Stimulated activated naive CD4-positive, alpha-beta T cell (primary cell): ENCODE measurements around the gene MYO16.

ENCODE experiments used
- DNase-seq, 6 experiments: peaks; one replicate each; lab custom pipeline; 2025; lab: John Stamatoyannopoulos, UW

Gene MYO16

GRCh38 chr13:108663710-108664109, 34.3 kb downstream of the MYO16 start:
- DNase-seq = no peak

- no peak for DNase-seq
Measured at GRCh38 chr13:108667205-108667604, 37.8 kb downstream of the MYO16 start.

GRCh38 chr13:108669381-108669780, 40.0 kb downstream of the MYO16 start:
- no peak for DNase-seq

DNA sequence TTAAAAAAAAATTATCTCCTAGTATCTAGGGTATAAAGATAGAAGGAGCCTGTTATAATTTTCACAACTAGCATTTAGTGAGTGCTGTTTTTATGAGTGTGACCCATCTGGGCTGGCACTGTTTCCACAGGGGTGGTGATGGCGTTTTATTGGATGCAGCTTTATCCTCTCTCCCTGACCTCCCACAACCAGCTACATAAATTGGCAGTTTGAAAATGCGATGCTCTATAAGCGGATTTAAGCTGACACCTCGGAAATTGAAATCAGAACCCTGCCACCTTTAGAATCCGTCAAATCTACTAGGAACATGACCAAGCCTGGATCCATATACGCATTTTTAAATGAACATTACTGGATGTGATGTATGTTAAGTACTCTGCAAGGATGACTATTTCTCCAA, 44.9 kb downstream of the MYO16 start:
- no peak for DNase-seq

DNA sequence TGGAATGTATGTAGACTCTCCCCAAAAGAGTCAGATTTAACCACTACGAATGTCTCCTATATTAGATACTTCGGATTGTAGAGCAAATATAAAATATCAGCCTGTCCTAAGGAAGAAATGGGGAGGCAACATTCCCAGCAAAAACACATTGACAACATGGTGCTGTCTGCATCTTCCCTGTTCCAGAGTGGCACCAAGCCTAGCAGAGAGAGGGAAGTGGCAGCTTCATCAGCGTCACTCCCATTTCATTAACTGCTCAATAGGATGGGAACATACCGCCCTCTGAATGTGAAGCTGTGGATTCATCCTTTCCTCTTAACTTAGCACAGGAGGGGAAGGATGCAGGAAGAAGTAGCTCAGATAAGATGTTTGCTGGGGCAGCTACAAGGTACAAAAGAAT, 45.4 kb downstream of the MYO16 start:
- DNase-seq = no peak

GRCh38 chr13:108676620-108677019, 47.2 kb downstream of the MYO16 start:
- DNase-seq = no peak

DNA sequence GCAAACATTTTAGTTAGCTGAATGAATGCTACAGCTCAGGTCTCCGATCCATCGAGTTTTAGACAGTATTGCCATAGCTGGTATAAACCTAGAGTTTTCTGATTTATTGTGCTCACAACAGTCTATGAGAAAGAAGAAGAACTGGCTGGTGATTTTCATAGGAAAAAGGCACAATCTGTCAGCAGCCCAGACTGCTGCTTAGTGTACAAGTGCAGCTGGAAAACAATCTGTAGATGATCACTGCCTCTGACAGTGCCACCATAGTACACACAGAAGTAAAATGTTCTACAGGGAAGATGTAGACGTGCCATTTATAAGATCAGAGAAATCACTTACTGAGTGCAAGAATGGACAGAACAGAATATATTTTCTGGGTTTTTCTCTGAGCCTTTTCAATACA, 48.4 kb downstream of the MYO16 start:
- no peak for DNase-seq

GRCh38 chr13:108680011-108680410, 50.6 kb downstream of the MYO16 start:
- no peak for DNase-seq

- DNase-seq = no peak
Measured at GRCh38 chr13:108681986-108682575, 52.7 kb downstream of the MYO16 start.

- no peak for DNase-seq
Measured at GRCh38 chr13:108682714-108683113, 53.3 kb downstream of the MYO16 start.

- DNase-seq = no peak
Measured at GRCh38 chr13:108686027-108686426, 56.6 kb downstream of the MYO16 start.

DNA sequence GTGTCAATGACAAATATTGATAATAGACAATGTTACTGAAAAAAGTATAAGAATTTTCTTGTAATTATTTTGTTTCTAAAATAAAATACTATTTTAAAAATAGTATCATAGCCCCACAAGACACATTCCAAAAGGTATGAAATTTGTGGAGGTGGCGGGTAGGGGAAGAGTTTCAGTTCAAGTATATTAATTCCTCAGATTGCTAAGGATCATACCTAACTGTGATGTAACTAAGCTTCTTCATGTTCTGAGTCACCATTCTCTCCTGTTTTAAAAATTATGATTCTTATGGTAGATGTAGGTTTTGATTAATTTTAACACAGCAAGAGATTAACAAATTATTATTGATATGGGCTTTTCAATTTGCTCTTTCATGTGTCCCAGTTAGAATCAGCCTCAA, 61.3 kb downstream of the MYO16 start:
- no peak for DNase-seq

DNA sequence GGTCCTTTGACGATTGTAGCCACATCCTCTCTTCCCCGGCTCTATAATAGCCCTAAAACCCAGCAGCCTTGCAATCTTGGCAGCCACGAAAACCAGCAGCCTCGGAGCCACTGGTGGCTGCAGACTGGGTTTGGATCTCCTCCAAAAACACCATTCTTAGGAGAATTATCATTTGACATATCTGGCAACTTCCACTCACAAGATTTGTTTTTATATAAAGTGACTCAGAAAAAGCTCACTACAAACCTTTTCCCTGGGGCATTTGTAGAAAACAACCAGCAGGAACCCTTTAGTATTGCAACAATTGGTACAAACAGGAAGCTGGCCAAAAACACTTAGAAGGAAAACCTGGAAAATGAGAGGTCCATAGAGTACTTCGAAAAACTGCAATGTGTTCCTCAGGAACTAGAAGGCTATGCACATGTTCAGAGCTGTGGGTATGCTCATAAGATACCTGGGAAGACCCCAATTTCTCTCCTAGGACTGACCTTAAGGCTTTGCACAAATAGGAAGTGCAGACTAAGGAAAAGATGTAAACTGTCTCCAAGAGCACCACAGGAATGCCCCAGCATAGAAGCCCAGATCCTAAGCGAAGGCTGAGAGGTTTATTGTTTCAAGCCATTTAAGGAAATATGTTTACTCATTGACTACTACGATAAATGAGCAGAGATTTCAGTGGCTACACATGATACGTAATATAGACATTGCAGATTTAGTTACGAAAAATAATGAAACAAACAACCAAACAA, 71.2 kb downstream of the MYO16 start:
- DNase-seq = no peak

- DNase-seq = no peak
Measured at GRCh38 chr13:108702171-108702570, 72.8 kb downstream of the MYO16 start.

GRCh38 chr13:108705031-108705430, 75.6 kb downstream of the MYO16 start:
- no peak for DNase-seq

- no peak for DNase-seq
Measured at GRCh38 chr13:108707584-108707983, 78.2 kb downstream of the MYO16 start.

GRCh38 chr13:108708921-108709320, 79.5 kb downstream of the MYO16 start:
- no peak for DNase-seq

DNA sequence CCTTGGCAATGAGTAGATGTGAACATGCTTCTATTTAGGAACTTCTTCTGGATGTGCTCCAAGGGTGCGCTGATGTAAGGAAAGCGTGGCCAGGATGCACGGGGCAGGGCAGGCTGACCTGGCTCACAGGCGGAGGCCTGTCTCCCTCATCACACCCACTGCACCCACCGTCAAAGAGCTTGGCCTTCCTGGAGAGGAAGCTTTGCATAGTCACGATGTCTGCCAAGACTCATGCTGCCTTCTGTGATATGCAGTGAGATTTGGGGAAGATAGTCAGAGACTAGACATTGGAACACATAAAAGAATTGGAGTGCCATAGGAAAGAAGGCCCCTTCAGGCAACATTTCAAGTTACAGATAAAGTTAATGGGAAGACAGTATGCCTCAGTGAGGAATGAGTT, 82.0 kb downstream of the MYO16 start:
- no peak for DNase-seq

GRCh38 chr13:108725471-108725870, 96.1 kb downstream of the MYO16 start:
- no peak for DNase-seq

DNA sequence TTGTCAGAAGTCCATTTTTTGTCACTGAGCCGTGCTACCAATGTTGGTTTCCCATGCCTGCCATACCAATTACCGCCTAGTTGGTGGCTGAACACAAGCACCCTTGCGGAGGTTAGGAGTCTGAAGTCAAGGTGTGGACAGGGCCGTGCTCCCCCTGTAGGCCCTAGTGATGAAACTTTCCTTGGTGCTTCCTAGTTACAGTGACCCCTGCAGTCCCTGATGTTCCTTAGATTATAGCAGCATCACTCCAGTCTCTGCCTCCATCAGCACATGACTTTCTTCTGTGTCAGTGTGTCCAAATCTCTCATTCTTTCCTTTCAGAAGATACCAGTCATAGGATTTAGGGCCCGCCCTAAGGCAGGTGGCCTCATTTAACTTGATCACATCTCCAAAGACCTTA, 99.0 kb downstream of the MYO16 start:
- no peak for DNase-seq

- no peak for DNase-seq
Measured at GRCh38 chr13:108733022-108733560, 103.7 kb downstream of the MYO16 start.

GRCh38 chr13:108734676-108735075, 105.3 kb downstream of the MYO16 start:
- no peak for DNase-seq

GRCh38 chr13:108741930-108742329, 112.5 kb downstream of the MYO16 start:
- no peak for DNase-seq
